Measurements from ENCODE around the gene NRDC.

Gene NRDC, protein sequence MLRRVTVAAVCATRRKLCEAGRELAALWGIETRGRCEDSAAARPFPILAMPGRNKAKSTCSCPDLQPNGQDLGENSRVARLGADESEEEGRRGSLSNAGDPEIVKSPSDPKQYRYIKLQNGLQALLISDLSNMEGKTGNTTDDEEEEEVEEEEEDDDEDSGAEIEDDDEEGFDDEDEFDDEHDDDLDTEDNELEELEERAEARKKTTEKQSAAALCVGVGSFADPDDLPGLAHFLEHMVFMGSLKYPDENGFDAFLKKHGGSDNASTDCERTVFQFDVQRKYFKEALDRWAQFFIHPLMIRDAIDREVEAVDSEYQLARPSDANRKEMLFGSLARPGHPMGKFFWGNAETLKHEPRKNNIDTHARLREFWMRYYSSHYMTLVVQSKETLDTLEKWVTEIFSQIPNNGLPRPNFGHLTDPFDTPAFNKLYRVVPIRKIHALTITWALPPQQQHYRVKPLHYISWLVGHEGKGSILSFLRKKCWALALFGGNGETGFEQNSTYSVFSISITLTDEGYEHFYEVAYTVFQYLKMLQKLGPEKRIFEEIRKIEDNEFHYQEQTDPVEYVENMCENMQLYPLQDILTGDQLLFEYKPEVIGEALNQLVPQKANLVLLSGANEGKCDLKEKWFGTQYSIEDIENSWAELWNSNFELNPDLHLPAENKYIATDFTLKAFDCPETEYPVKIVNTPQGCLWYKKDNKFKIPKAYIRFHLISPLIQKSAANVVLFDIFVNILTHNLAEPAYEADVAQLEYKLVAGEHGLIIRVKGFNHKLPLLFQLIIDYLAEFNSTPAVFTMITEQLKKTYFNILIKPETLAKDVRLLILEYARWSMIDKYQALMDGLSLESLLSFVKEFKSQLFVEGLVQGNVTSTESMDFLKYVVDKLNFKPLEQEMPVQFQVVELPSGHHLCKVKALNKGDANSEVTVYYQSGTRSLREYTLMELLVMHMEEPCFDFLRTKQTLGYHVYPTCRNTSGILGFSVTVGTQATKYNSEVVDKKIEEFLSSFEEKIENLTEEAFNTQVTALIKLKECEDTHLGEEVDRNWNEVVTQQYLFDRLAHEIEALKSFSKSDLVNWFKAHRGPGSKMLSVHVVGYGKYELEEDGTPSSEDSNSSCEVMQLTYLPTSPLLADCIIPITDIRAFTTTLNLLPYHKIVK

GRCh38 chr1:51878616-51879336 lies at the start of gene NRDC:
TSS of gene NRDC (minus strand) at chr1:51878727. CDS start at chr1:51878615, 112 bp downstream.
- DNase-seq (ENCODE audit: low read depth), result peak; percentile 100

DNA sequence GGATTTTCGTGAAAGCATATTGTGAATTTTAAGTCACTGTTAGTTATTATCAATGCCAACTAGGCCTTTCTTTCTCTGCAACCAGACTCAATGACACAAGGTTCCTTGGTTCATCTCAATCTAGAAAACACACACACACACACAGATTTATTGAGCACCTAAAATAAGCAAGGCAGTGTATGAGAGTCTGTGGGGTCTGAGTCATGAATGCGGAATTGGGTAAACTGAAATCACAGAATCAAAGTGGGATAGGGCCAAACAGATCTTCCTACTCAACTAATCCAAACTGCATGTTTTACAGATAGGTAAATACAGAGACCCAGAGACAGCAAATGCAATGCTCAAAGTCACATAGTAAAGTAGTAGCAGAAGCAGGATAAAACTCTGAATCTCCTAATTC lies 48.5 kb upstream of the NRDC start:
- no peak for DNase-seq (ENCODE audit: low read depth)

- no peak for DNase-seq (ENCODE audit: low read depth)
Measured at GRCh38 chr1:51926171-51926812, 47.8 kb upstream of the NRDC start.

- peak; percentile 4 for DNase-seq (ENCODE audit: low read depth)
Measured at GRCh38 chr1:51924455-51924854, 45.9 kb upstream of the NRDC start.

- DNase-seq (ENCODE audit: low read depth), result no peak
Measured at GRCh38 chr1:51922040-51922439, 43.5 kb upstream of the NRDC start.

DNA sequence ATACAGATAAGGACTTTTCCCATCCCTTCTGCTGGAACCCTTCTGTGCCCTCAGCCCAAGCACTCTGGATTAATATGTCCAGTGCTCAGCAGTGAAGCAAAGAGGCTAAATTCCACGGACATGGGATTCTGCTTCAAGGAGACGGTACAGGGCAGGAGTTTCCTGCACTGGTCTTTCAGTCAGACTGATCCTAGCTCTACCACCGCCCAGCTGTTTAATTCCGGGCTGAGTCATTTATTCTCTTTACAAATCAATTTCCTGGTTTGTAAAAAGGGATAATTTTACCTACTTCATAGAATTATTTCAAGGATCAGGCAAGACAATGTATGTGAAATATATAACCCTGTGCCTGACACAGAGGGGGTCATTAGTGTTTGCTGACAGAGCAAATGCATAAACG lies 41.6 kb upstream of the NRDC start:
- DNase-seq (ENCODE audit: low read depth), result no peak

GRCh38 chr1:51919684-51920083 lies 41.2 kb upstream of the NRDC start:
- DNase-seq (ENCODE audit: low read depth), result no peak

DNA sequence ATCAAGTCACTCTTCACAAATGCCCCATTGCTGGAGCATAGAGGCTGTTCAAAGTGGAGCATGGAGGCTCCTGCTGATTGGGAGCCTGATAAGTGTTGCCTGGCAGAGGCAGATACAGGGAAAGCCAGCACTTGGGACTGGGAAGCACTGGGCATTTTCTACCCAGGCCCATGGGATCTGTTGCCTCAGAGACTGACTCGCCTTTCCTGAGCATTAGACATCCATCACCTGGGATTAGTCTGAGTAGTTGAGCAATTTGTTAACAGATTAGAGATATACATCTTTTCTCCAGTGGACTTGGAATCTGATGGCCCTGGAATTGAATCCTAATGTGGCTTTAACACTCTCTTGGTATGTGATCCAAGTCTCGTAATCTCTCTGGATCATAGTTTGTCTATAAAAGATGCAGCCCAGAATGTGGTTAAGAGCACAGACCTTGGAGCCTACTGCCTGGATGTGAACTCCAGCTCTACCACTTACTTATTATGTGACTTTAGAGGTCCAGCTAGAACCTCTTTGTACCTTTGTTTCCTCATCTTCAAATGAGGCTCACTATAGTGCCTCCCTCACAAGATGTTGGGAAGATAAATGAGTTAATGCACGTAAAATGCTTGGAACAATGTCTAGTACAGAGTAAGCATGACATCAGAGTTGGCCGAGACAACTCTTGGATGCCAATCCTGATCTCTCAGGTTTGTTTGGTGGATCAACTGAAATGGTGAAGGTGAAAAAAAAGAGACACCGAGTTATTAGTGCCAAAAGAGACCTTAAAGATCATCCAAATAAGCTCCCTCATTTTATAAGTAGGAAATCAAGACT lies 38.3 kb upstream of the NRDC start:
- no peak for DNase-seq (ENCODE audit: low read depth)

DNA sequence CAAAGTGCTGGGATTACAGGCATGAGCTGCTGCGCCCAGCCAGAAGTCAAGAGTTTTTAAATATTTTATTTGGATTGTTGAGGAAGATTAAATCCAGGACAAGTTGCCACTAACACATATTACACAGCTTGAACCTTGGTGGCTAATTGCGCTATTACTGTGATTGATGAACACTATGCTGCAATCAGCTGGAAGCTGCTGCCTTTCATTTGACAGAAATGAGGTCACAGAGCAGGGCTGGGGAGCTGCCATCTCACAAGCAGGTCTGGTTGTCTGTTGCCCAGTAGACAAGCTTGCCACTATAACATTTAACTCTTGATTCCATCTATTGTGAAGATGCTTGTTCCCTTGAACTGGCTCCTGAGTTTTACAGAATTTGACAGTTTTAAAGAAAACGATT lies 37.4 kb upstream of the NRDC start:
- DNase-seq (ENCODE audit: low read depth), result no peak

DNA sequence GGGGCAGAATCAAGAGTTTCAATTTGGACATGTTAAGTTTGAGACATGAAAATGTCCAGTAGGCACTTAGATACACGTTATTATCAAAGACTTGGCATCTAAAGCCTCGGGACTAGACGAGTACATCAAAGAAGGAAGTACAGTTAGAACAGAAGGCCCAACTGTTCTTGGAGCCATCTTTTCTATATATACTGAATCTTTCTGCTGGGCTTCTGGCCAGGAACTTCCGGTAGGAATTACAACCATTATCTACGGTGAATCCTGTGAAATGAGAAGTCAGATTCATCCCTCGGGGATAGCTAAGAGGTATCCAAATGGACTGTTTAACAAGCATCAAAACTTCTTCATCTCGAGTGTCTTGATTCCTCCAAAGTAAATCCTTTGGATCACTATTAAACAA lies 34.4 kb upstream of the NRDC start:
- no peak for DNase-seq (ENCODE audit: low read depth)

- DNase-seq (ENCODE audit: low read depth), result no peak
Measured at GRCh38 chr1:51910221-51911000, 31.9 kb upstream of the NRDC start.

DNA sequence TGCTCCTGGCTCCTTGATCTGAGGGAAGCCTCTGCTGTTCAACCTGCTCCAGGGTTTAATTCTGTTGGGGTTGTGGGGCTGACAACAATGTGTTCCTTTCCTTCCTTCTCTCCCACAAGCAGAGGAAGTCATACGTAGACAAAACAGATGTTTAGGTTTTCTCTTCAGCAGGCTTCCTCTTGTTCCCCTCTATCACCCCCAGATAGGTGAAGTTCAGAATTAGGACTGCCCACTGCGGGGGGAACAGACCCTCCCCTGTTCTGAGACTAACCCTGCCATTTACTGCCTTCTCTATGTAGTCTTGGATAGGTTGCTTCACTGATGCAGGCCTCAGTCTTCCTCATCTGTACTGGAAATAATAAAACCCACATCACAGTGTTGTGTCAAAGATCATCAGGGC lies 30.0 kb upstream of the NRDC start:
- DNase-seq (ENCODE audit: low read depth), result no peak

GRCh38 chr1:51907079-51907702 lies 28.7 kb upstream of the NRDC start:
- DNase-seq (ENCODE audit: low read depth), result no peak

DNA sequence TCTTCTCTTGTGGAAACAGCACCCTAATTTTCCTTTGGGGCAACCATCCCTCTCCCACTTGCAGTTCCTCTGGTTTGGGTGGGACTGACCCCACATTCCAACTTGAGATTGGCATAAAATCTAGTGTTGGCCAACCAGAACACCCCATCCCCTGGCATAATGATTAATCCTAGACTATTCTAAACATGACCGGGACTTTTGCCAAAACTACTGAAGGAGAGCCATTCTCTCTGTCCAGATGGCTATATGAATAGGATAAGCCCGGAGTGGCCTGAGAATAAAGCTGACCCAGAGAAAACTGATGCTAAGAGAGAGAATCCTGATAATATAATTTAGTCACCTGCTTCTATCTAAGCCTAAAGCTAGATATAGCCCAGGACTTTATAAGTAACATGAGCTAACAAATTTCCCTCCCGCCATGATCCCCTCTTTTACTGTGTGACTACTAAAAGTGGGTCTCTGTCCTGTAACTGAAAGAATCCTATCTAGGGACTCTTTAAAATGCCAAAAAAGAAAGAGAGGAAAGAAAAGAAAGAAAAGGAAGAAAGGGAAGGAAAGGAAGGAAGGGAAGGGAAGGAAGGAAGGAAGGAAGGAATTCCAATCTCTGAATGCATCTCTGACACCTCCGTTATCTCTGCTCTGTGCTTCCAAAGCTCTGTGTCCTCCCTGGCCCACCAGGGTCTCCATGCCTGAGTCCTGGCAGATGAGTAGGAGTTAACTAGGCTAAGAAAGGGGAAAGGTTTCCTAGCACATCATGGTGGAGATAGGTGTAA lies 28.0 kb upstream of the NRDC start:
- no peak for DNase-seq (ENCODE audit: low read depth)

DNA sequence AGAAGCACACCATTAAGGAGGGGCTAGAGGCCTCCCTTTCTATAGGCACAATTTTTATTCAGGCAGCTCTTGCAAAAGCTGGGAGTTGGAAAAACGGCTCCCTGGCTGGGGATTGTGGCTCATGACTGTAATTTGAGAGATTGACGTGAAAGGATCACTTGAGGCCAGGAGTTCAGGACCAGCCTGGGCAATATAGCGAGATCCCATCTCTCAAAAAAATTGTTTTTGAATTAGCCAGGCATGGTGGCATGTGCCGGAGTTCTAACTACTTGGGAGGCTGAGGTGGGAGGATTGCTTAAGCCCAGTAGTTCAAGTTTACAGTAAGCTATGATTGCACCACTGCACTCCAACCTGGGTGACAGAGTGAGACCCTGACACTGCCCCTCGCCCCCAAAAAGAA lies 23.9 kb upstream of the NRDC start:
- DNase-seq (ENCODE audit: low read depth), result no peak

- DNase-seq (ENCODE audit: low read depth), result no peak
Measured at GRCh38 chr1:51901151-51901550, 22.6 kb upstream of the NRDC start.

DNA sequence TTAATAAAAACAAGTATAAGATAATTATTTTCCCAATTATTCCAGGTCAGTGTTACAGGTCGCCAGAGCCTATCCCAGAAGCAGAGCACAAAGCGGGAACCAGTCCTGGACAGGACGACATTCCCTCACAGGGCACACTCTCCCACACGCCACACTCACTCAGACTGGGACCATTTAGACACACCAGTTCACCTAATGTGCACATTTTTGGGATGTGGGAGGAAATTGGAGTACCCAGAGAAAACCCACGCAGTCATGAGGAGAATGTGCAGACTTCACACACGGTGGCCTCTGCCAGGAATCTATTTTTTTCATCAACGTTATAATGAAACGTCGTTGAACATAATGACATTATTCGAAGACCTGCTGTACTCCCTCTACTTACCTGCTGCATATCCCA lies 20.5 kb upstream of the NRDC start:
- no peak for DNase-seq (ENCODE audit: low read depth)

GRCh38 chr1:51898090-51898734 lies 19.7 kb upstream of the NRDC start:
- no peak for DNase-seq (ENCODE audit: low read depth)
